ENCODE results near the gene NFIX. TPM values are rescaled to one million over a fixed set of nuclear protein-coding genes. Genes with fewer than 3 reads are reported as not detected.

The NFIX gene
- total RNA-seq, 1 donor from 2014 or later: 5.8 TPM

DNA sequence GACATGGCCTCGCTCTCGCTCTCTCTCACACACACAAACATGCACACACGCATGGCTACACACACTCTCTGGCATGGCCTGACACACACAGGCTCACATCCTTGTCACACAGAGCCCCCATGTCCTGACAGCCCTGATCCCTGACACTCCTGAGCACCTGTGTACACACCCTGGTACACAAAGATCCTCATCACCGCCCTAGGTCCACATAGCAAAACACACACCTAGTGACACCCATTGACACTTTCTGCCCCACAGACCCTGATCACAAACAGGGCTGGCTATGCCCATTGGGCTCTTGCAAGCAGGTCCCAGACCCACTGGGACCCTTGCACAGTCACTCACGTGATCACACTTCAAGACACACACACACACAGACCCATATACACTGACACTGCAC, 4.0 kb upstream of the NFIX start:
- TF ChIP-seq, protein P1, sequence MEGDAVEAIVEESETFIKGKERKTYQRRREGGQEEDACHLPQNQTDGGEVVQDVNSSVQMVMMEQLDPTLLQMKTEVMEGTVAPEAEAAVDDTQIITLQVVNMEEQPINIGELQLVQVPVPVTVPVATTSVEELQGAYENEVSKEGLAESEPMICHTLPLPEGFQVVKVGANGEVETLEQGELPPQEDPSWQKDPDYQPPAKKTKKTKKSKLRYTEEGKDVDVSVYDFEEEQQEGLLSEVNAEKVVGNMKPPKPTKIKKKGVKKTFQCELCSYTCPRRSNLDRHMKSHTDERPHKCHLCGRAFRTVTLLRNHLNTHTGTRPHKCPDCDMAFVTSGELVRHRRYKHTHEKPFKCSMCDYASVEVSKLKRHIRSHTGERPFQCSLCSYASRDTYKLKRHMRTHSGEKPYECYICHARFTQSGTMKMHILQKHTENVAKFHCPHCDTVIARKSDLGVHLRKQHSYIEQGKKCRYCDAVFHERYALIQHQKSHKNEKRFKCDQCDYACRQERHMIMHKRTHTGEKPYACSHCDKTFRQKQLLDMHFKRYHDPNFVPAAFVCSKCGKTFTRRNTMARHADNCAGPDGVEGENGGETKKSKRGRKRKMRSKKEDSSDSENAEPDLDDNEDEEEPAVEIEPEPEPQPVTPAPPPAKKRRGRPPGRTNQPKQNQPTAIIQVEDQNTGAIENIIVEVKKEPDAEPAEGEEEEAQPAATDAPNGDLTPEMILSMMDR (IDR thresholded peaks at IDR 0.05; ENCODE audit: insufficient read depth, low read length, severe bottlenecking): no peak
- no peaks in the 10 kb centered on the region for H3K36me3 ChIP-seq (ENCODE audit: control insufficient read depth, insufficient read depth, low read length)
- FAIRE-seq (peak; percentile 98), DNase-seq (ENCODE audit: low read depth) (no peak)
- H3K4me3 ChIP-seq (ENCODE audit: low read depth, low read length): no peak overlapping the region
- no peaks in the 10 kb centered on the region for H3K27me3 ChIP-seq (ENCODE audit: control insufficient read depth, insufficient read depth, low read length)

DNA sequence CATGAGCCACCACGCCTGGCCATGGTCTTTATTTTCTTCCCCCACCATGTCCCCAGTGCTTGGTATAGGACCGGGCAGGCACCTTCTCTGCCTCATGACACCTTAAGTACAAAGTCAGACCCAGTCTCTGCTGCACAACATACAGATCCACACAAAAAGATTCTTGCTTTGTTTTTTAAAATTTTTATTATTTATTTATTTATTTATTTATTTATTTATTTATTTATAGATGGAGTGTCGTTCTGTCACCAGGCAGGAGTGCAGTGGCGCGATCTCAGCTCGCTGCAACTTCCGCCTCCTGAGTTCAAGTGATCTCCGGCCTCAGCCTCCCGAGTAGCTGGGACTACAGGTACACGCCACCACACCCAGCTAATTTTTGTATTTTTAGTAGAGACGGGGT, 2.5 kb upstream of the NFIX start:
- DNase-seq (ENCODE audit: low read depth): no peak
- Histone ChIP-seq H3K27me3 (ENCODE audit: control insufficient read depth, insufficient read depth, low read length) (no peaks in the 10 kb centered on the region), H3K36me3 (ENCODE audit: control insufficient read depth, insufficient read depth, low read length) (no peaks in the 10 kb centered on the region), H3K4me3 (ENCODE audit: low read depth, low read length) (no peak overlapping the region)
- TF ChIP-seq, protein P1 (IDR thresholded peaks at IDR 0.05; ENCODE audit: insufficient read depth, low read length, severe bottlenecking): no peak
- FAIRE-seq: no peak

DNA sequence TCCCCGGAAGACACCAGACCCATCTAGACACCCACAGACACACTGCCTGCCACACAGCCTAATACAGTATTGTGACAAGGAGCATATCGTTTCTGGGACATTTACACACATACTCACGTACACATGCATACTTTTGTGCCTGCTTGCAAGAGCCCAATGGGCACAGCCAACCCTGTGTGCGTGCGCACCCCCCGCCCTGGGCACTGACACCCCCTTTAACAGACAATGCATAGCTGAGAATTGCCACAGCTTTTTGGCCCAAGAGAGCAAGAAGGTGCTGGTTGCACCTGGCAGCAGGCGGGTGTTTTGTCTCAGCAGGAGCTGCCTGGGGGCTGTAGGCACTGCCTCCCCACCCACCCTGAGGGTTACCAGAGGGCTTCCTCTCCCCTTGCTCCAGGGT, 1.7 kb upstream of the NFIX start:
- DNase-seq (ENCODE audit: low read depth) (no peak), FAIRE-seq (peak; percentile 23)
- H3K27me3 ChIP-seq (ENCODE audit: control insufficient read depth, insufficient read depth, low read length): no peaks in the 10 kb centered on the region
- no peak overlapping the region for H3K4me3 ChIP-seq (ENCODE audit: low read depth, low read length)
- no peaks in the 10 kb centered on the region for H3K36me3 ChIP-seq (ENCODE audit: control insufficient read depth, insufficient read depth, low read length)
- TF ChIP-seq, protein P1 (IDR thresholded peaks at IDR 0.05; ENCODE audit: insufficient read depth, low read length, severe bottlenecking): no peak

DNA sequence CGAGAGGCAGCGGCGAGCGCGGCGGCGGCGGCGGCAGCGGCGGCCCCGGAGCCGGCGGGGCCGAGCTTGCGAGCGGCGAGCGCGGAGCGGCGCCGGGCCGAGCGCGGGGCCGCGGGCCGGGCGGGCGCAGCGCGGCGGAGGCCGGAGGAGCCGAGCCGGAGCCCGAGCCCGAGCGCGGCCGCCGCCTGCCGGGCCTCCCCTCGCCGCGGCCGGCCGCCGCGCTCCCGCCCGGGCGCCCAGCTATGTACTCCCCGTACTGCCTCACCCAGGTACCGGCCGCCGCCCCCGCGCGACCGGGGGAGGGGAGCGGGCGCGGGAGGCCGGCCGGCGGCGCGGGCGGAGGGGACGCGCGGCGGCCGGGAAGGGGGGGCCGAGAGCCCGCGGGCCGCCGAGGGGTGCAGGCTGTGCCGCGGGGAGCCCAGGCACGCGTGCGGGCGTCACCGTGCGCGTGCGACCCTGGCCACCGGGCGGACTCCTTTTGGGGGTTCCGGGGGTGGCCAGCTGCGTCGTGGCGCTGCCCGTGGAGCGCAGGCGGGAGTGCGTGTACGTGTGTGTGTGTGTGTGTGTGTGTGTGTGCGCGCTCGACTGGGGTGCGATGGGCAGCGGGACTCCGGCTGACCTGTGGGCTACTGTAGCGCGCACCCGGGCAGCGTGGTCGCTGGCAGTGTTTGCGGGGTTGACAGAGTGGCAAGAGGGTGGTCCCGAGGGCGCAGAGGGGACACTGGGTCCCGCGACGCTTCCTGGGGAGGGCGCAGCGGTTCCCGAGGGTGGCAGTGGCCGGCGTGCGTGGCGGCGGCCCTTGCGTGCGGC, 526 bp downstream of the NFIX start:
- Histone ChIP-seq H3K36me3 (ENCODE audit: control insufficient read depth, insufficient read depth, low read length) (no peaks in the 10 kb centered on the region), H3K4me3 (ENCODE audit: low read depth, low read length) (peak overlapping the region; percentile 86), H3K27me3 (ENCODE audit: control insufficient read depth, insufficient read depth, low read length) (no peaks in the 10 kb centered on the region)
- TF ChIP-seq, protein P1 (IDR thresholded peaks at IDR 0.05; ENCODE audit: insufficient read depth, low read length, severe bottlenecking): no peak
- no peak for DNase-seq (ENCODE audit: low read depth)
- FAIRE-seq: no peak

DNA sequence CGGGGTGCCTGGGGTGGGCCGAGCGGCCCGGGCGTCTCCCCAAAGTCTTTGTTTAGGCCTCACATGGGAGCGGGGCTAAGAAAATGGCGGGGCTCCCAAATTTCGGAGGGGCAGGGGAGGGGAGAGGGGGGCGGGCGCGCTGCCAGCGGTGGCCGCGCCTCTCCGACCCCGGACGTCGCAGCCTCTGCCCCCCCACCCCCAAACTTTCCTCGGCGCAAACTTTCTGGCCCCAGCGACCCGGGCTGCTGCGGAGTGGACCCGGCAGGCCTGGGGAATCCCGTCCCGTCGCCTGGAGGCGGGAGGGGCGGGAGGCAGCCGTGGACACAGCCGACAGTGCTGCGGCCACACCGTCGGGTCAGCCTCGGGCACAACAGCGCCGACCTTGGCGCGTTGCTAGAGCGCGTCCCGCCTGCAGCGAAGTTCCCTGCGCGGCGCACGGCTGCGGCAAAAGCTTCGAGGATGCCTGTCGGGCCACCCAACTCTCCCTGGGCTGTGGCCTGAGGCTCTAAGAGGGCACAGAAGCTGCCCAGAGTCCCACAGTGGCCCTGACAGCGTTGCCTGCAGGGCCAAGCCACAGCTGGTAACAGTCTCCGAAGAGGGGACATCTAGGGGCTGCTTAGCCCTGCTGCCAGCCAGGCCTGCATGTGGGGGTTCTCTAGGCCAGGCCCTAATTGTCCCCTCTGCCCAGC, 1.3 kb downstream of the NFIX start:
- FAIRE-seq (no peak), DNase-seq (ENCODE audit: low read depth) (no peak)
- TF ChIP-seq, protein P1 (IDR thresholded peaks at IDR 0.05; ENCODE audit: insufficient read depth, low read length, severe bottlenecking): peak; percentile 7
- no peaks in the 10 kb centered on the region for H3K36me3 ChIP-seq (ENCODE audit: control insufficient read depth, insufficient read depth, low read length)
- no peaks in the 10 kb centered on the region for H3K27me3 ChIP-seq (ENCODE audit: control insufficient read depth, insufficient read depth, low read length)
- peak overlapping the region; percentile 86 for H3K4me3 ChIP-seq (ENCODE audit: low read depth, low read length)

Data from bronchial epithelial cell (primary cell).